Prostate gland (tissue), 2 donors: ENCODE data around the gene SCRG1.

Experiments used
- POLR2A ChIP-seq: fragments of 450-650 bp; IDR thresholded peaks from one replicate; pipeline ENCODE4 v1.6.1; 2016; ENCODE audit warnings: antibody characterized with exemption, mild to moderate bottlenecking
- TF ChIP-seq, protein P1 (sequence below), 4 experiments: fragments of 200-600 bp in 2 of 4; fragments of 450-650 bp in 2 of 4; sonication (generic) in 2 of 4; IDR thresholded peaks; 1 replicate in 3 of 4; 2 replicates in 1 of 4; pipeline ENCODE4 v1.5.1; 2016 to 2019; ENCODE audit warnings: antibody characterized with exemption in 4 of 4, mild to moderate bottlenecking in 2 of 4, moderate library complexity in 2 of 4

DNA sequence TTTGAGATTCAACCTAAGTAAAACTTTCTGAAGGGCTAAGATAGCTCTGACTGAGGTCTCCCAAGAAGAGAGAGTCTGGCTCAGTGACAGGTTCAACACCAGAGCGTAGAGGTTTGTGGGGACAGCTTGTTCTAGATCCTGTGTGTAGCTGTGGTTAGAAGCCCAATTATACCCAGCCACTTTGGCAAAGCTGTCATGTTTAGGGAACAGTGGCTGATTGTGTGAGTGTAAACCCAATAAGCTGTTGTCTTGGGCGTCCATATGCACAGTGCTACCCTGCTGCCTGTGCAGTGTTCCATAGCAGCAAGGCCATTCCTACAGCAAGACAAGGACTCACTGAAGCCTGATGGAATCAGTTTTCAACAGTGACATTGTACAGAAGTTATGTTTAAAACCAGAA, 11.2 kb upstream of the SCRG1 start:
- TF ChIP-seq, protein P1, sequence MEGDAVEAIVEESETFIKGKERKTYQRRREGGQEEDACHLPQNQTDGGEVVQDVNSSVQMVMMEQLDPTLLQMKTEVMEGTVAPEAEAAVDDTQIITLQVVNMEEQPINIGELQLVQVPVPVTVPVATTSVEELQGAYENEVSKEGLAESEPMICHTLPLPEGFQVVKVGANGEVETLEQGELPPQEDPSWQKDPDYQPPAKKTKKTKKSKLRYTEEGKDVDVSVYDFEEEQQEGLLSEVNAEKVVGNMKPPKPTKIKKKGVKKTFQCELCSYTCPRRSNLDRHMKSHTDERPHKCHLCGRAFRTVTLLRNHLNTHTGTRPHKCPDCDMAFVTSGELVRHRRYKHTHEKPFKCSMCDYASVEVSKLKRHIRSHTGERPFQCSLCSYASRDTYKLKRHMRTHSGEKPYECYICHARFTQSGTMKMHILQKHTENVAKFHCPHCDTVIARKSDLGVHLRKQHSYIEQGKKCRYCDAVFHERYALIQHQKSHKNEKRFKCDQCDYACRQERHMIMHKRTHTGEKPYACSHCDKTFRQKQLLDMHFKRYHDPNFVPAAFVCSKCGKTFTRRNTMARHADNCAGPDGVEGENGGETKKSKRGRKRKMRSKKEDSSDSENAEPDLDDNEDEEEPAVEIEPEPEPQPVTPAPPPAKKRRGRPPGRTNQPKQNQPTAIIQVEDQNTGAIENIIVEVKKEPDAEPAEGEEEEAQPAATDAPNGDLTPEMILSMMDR (IDR thresholded peaks at IDR 0.05) = no peak
- TF ChIP-seq POLR2A = no peak
